HG03469 (cell line): Measurements from ENCODE around the gene SPEM3.

Experiments used
- ATAC-seq: cut with Tn5 transposase; IDR thresholded peaks from one replicate; pipeline ENCODE4 v1.9.1; 2021; ENCODE audit warnings: mild to moderate bottlenecking, moderate library complexity, moderate number of reproducible peaks; ENCODE audit not compliant: unreplicated experiment

Gene SPEM3

DNA sequence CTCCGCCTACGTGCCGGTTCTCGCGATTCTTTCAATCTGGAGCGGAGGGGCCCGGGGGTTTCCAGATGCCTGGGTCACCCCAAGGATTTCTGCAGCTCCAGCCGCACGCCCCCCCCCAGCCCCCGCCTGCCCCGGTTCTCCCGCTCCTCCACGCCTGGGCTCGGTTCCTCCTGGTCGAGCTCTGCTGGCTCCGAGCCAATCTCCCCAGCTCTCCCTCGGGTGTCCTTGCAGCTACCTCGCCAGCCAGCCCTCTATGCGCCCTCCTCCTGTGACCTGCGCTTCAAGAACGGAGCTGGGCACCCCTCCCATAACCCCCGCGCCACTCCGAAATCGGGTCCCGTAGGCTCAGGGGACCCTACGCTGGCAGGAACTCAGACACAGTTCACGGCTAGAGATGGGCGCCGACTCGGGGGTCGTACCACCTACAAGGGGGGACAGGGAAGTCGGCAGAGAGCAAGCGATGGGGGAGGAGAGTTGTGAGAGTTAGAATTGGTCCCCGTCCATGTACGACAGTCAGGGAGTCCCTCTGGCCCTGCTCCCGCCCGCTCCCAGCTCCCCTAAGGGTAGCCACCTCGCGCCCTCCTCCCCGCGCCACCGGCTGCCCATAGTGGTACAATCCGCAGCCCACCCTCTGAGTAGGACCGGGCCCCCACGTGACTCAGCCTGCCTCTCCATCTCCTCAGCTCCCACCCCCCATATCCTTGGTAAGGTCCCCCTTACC, 11.6 kb downstream of the SPEM3 start:
- no peak for ATAC-seq

DNA sequence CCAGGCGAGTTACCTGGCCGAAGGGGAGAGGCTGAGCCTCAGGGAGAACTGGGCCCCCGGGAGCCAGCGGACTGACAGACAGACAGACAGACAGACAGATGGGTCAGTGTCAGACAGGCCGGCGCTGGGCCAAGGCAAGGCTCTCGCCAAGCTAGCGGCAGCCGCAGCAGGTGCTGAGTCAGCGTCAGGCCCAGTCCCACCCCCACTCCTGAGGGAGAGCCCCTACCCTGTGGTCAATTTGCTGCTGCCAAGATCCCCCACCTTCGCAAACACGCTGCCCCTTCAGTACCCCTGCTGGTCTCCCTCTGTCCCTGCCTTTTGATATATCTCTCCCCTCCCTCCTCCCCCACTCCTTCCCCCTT, 12.2 kb downstream of the SPEM3 start:
- no peak for ATAC-seq

DNA sequence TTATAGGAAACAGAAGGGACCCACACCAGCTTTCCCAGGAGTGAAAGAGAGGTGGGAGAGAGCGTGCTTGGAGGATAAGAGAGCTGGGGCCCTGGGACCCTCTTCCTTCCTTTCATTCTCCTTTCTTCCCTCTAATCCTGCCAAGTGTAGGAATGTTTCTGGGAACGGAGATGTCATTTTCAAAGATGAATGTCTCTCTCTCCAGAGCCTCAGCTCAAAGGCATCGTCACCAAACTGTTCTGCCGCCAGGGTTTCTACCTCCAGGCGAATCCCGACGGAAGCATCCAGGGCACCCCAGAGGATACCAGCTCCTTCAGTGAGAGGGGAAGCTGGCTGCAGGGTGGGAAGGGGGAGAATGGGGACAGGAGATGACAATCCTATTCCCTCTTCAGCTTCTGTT, 12.6 kb downstream of the SPEM3 start:
- ATAC-seq, result no peak

DNA sequence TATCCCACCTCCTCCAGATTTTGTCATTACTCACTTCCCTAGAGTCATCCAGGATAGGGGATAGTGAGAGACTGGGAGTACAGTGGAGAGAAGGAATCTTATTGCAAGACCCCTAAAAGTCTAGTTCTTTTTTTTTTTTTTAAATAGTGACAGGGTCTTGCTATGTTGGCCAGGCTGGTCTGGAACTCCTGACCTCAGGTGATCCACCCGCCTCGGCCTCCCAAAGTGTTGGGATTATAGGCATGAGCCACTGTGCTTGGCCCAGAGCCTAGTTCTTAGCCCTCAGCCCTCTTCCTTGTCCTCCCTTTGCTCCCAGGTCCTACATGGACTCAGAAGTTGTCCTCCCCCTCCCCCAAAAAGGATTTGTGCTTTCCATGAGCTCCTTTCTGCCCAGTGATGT, 13.5 kb downstream of the SPEM3 start:
- ATAC-seq, result no peak

DNA sequence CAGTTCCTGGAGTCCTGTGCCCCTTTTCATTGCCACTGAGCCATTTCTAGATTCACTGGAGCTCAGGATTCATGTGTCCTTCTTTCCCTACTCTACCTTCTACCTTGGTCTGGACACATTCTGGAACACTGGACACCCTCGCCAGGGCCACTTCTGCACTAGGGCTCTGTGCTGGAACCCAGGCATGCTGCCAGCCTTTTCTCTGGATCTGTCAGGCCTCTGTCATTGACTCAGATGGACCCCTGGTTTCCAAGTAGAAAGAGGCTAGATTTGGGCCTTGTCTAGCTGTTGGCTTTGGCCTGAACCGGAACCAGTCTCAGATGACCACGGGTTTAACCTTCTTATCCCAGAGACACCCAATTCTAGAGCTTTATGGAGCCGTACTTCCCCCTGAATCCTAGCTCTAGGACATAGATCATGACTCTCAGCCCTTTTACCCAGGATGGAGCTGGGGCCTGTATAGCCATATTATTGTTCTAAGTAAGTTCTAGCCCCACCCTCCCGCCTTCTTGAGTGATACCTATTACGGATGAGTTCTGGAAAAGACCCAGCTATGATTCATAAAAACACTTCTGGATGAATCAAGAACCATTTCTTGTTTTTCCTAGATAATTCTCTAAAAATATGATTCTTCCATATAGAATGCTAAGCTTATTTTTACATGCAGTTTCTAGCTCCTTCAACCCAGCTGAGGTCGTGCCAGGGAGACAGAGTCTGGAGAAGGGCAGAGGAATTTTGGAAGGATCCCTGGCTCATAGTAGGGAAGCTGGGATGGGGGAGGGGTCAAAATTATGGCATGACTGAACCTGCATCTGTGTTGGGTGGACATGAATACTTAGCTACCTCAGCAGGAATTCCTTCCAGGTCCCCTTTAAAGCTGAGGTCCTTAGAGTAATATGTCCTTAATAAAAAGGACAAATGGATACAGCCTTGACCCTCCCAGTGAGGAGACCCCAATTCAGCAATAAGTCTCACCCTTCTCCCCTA, 15.1 kb downstream of the SPEM3 start:
- no peak for ATAC-seq

DNA sequence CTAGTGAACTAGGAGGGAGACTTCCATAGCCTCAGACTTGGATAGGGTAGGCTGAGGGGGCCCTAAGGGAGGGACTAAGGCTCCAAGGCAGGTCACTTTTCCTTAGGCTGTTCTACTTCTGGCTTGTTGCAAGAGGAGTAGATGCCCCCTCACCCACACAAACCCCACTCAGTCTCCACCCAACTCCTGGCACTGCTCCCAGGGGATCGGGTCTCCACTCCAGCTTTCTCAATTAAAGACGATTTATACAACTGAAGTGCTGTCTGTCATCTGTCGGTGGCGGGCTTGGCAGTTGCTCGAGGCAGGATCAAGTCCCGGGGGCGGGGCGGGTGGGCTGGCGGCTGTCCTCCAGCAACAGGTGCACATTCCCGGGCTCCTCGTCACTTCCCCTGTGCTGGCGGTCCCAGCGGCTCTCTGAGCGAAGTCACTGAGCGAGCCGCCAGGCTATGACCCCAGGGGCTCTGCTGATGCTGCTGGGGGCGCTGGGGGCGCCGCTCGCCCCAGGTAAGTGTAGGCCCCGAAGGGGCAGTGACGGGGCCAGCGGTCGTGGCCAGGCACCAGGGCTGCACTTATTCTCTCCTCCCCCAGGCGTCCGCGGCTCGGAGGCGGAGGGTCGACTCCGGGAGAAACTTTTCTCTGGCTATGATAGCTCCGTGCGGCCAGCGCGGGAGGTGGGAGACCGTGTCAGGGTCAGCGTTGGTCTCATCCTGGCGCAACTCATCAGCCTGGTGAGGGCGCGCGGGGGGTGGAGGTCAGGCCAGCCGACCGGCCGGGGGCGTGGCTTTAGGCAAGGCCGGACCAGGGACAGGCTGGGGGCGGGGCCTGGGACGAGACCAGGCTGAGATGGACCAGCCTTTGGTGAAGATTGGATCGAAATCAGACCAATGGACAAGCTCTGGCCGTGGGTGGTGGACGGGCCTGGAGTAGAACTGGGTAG, 16.3 kb downstream of the SPEM3 start, which contains the start of gene CHRNB1:
TSS of gene CHRNB1 (plus strand) at position 380 of the 937 bp plus-strand sequence. CDS start at position 447, 67 bp downstream.
- no peak for ATAC-seq

DNA sequence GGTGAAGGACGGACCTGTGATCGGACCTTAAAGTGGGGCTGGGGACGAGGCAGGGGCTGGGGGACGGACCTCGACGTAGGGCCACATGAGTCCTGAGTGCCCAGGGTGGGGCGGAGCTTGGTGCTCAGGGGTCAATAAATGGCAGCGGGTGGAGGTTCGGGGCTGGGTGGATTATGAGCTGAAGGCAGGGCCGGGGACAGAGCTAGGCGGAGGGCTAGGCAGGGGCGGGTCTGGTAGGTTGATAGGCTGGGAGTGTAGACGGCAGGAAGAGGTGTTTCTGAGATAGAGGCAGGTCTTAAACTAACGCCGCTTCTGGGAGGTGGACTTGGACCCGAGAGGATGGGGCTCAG, 16.9 kb downstream of the SPEM3 start:
- no peak for ATAC-seq

DNA sequence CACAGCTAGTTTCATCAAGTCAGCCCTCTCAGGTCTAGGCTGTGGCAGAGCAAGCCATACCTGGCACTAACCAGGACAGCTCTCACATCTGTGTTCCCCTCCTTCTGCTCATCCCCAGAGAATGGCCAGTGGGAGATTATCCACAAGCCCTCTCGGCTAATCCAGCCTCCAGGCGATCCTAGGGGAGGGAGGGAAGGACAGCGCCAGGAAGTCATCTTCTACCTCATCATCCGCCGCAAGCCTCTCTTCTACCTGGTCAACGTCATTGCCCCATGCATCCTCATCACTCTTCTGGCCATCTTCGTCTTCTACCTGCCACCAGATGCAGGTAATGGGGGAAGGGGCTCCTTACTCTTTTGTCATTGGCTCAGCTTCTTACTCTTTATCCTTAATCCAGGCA, 19.8 kb downstream of the SPEM3 start:
- no peak for ATAC-seq

DNA sequence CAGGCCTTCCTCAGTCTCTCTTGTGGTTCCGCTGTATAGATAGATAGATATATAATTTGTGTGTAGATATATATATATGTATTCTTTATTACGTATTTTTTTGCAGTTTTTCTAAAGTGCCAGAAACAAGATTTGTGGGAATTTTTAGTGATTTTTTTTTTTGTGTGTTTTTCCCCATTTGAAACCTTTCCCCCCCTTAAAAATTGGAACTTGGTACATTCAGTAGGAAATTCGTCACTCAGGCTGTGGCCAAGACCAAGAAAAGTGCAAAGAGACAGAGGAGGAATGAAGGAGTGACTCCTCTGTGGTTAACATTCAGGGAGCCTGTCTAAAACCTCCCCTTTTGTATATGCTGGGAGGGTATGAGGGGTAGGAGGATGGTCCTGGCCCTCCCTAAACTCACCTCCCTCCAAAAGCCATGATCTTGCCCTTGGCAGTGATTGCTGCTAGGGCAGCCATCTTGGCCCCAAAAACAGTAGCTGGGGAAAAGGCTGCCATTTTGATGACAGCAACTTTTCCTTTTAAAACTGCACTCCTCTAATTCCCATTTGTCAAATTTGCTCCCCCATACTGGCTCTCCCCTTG, 31.4 kb downstream of the SPEM3 start:
- no peak for ATAC-seq

DNA sequence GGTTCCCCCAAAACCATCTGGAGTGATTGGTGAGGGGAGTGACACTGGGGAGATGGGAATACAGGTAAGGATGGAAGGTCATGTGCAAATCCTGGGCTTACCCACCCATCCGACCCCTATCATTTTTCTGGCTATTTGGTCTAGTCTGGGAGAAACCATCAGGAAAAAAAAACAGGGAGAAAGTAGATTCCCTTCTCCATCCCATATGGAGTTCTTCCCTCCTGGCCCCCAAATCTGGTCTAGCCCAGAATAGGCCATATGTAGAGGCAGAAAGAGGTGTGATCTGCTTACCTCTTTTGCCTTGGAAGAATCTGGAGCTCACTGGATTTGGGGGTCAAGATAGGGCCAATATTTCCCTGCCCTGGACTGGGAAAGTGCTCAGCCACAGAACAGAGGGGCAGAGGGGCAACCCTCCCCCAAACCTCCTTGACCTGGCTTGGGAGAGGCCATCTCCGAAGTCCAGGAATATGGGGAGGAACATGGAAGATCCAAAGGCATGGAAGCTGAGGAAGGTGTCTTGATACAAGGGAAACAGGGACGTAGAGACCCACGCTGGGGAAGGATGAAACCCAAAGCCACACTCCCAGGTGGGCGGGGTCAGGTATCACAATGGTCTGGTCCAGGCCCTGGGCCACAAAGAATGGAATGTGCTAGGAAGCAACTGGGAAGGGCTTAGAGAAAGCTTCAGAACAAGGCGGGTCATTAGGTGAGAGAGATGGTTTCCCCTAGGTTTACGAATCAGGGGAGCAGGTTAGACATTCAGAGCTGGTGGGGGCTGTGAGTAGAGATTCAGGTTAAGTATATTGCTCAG, 32.4 kb downstream of the SPEM3 start:
- ATAC-seq, result no peak

DNA sequence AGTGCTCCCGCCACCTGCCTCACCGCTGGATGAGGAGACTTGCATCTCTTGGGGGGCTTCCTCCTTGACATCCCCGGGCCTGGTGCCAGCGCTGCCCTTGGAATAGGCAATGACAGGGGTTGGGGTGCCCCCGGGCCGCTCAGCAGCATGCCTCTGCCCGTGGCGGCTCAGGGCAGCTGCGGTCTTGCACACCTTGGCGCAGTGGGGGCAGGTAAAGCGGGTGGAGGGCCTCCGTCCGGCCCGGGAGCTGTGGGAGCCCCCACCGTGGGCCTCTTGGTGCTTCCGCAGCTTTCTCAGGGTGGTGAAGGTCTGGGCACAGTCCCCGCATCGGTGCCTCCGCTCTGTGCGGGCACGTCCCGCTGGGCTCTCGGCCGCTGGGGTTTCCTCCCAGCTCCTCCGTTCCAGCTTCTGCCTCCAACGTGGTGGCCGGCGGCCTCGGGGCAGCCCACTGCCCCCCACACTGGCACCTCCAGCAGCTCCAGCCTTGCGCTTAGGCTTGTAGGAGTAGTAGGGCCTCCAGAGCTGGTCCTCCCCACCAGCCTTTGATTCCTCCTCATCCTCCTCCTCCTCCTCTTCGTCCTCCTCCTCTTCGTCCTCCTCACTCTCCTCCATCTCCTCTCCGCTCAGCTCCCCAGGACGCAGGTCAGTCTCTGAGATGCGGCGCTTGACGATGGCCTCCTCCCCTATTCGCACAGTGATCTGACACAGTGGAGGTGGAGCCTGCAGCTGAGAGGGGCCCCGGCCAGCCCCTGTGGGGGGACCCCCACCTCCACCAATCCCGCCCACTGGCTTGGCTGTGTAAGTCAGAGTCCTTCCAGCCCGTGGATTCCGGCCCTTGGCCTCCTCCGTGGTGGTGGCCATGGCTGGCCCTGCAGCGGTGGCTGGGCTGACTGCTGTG, 34.1 kb downstream of the SPEM3 start:
- ATAC-seq, result no peak

DNA sequence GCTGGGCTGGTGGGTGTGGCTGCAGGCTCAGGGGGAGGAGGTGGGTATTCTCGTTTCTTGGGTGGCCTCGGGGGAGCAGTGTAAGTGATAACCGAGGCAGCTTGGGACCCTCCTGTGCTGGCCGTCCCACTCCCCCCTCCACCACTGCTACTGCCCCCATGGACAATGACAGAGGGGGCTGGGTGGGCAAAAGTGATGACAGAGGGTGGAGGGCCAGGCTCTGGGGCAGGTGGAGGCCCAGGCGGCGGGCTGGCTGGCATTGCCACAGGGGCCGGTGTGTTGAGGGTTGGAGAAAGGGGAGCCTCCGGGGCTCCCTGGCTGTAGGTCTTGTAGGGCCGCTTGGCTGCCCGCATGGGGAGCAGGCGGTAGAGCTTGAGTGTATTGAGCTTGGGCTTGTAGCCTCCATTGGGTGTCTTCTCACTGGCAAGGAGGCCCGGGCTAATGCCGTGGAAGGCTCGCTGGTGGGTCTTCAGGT, 34.8 kb downstream of the SPEM3 start:
- no peak for ATAC-seq

DNA sequence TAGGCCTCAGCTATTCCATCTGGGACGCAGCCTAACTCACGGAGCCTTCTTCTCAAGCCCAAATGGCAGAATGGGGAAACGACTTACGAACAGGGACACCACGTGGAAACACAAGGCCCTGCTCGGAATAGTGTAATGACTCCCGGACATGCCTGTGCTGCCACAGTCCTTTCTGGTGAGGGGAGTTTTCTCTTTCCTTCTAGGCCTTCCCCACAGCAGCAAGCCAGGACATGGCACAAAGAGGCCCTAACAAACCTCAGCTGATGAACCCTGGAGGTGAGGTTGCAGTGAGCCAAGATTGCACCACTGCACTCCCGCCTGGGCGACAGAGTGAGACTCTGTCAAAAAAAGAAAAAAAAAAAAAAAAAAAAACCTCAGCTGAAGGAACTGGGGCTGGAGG, 35.4 kb downstream of the SPEM3 start:
- ATAC-seq, result no peak

DNA sequence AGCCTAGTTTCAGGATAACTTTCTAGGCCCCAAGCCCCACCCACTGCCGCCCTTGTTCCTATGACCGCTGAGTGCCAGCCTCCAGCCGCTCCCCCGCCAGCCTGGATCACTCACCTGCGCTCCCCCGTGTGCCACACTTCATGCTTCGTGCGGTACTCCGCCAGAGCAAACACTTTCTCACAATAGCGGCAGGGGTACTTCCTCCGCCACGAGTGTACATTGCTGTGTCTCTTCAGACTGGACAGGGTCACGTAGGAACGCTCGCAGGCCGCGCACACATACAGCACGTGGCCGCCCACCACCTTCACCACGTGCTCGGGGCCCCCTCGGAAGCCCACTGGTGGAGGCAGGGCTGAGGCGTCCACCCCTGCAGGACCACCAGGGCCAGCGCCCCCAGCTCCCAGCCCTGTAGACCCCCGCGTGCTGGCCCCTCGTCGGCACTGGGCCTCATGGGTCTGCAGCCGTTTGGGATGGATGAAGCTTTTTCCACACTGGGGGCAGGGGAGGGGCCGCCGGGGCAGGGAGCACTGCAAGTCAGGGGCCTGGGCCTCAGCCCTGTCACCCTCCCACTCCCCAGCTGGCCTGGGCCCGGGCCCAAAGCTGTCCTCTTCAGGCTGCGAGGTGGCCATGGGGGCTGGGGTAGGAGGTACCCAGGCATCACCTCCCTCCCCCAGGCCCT, 37.1 kb downstream of the SPEM3 start:
- ATAC-seq, result no peak

DNA sequence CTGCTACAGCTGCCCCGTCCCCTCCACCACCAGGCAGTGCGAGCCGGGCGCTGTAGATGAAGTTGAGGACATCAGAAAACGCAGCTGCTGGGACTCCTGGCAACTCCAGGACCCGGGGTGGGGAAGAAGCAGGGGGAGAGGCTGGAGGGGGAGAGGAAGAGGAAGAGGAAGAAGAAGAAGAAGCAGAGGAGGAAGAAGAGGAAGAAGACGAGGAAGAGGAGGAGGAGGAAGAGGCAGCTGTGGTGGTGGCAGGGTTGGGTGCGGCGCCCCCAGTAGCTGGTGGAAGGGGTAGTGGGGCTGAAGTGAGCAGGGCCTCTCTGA, 37.6 kb downstream of the SPEM3 start:
- no peak for ATAC-seq

DNA sequence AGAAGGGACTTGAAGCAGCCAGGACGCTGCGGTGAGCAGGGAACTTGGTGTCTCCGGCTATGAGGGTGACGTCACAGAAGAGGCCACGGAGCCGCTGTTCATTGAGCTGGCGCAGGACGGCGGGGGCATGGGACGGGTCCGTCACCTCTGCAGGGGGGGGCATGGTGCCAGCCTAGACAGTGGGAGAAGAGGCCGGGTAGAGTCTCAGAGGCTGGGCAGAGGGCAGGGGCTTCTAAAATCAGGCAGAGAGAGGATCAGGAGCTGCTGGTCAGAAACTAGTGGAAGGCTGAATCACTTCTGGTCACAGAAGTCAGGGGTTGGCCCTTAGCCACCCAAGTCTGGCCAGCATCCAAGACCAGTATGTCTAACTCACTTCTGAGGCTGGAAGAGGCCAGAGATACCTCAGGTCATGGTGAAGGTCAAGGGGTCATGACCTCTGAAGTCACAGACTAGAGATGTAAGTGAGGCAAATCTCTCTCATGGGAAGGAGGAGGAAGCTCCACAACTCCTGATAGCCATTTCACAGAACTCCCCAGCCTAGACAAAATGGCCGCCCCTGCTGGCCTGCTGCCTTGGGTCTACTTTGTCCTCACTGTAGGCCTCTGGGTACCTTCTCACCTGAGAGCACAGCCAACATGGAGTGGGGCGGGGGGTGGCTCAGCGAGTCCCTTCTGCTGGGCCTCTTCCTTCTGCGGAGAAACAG, 38.1 kb downstream of the SPEM3 start:
- ATAC-seq, result no peak

DNA sequence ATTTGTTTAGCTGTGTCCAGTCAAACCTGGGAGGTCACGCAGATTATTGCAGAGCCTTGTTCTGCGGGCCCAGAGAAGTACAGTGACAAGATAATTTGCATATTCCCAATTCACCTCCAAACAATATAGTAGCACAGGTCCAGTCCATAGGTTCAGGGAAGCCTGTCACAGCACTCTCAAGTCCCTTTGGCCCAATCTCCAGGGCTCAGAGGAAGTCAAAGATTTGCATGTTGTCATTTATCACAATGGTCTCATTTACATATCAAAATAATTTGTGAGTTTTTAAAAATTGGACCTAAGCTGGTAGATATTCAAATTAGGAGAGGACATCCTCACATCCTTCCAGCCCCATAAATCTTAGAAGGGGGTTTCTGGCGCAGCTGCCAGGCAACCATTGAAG, 38.8 kb downstream of the SPEM3 start:
- no peak for ATAC-seq

DNA sequence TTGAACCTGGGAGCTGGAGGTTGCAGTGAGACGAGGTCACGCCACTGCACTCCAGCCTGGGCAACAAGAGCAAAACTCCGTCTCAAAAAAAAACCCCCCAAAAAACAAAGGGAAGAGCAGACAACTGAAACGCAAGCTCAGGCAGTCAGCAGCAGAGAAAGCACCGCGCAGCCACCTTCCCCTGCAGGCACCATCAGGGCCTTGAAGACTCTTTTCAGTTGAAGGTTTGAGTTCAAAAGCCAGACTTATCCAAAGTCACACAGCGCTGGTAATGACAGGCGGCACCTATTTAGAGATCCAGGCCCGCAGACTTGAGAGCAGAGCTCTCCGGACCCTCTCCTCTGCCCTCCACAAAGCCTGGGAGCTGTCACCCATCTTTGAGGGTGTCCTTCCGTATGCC, 39.6 kb downstream of the SPEM3 start:
- ATAC-seq, result no peak
